Measurements from ENCODE around the gene TMPRSS4.

- TF ChIP-seq, protein P1, sequence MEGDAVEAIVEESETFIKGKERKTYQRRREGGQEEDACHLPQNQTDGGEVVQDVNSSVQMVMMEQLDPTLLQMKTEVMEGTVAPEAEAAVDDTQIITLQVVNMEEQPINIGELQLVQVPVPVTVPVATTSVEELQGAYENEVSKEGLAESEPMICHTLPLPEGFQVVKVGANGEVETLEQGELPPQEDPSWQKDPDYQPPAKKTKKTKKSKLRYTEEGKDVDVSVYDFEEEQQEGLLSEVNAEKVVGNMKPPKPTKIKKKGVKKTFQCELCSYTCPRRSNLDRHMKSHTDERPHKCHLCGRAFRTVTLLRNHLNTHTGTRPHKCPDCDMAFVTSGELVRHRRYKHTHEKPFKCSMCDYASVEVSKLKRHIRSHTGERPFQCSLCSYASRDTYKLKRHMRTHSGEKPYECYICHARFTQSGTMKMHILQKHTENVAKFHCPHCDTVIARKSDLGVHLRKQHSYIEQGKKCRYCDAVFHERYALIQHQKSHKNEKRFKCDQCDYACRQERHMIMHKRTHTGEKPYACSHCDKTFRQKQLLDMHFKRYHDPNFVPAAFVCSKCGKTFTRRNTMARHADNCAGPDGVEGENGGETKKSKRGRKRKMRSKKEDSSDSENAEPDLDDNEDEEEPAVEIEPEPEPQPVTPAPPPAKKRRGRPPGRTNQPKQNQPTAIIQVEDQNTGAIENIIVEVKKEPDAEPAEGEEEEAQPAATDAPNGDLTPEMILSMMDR (IDR thresholded peaks at IDR 0.05; ENCODE audit: low read length) = no peak
- TF ChIP-seq EZH2phosphoT487 (IDR thresholded peaks at IDR 0.05; ENCODE audit: low read length) (no peak), EZH2 (optimal IDR thresholded peaks at IDR 0.05; ENCODE audit: low read depth, low read length) (no peak)
These were observed 52.0 kb downstream of the TMPRSS4 start for GRCh38 chr11:118128721-118129470.
